ENCODE measurements around the gene PDCD1. TPM values are rescaled to one million over a fixed set of nuclear protein-coding genes. Genes with fewer than 3 reads are reported as not detected.
"Not testable (repeated sequence)": the region's sequence is repeated elsewhere in the genome, so short reads cannot be mapped to it uniquely, and the experiment has no call there.

PDCD1 gene
- total RNA-seq, result not detected in 2 replicates

DNA sequence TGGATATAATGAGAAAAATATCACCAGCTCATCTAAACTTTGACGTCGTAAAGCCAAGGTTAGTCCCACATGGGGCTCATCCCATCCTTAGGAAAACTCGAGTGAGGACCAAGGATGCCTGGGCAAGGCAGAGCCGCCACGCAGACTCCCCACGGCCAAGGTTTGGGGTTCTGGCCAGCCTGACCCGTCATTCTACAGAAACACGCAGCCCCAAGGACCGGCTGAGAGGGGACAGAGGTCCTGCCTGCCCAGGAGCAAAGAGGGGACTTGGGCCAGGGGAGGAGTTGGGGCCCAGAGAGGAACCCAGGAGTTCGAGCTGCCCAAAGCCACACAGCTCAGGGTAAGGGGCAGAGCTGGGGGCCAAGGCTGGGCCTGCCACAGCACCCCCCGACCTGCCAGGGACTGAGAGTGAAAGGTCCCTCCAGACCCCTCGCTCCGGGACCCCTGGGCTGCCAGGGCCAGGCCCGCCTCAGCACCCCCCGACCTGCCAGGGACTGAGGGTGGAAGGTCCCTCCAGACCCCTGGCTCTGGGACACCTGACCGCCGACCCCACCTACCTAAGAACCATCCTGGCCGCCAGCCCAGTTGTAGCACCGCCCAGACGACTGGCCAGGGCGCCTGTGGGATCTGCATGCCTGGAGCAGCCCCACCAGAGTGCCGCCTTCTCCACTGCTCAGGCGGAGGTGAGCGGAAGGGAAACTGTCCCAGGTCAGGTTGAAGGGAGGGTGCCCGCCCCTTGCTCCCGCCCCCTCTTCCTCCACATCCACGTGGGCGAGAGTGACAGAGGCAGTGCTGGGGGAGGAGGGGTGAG lies at the start of gene PDCD1:
PDCD1 (minus strand) TSS at position 689 of the 811 bp plus-strand sequence; CDS start at position 633, 56 bp downstream.
- no peak for DNase-seq

DNA sequence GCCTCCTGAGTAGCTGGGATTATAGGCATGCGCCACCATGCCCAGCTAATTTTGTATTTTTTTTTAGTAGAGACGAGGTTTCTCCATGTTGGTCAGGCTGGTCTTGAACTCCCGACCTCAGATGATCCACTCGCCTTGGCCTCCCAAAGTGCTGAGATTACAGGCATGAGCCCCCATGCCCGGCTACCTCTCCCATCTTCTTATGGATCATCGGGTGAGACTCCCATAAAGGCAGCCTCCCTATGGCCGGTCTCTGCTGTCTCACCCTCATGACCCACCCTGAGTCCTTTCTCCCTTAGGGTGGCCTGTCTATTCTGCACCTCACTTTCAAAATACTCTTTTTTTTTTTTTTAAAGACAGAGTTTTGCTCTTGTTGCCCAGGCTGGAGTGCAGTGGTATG lies 49.1 kb upstream of the PDCD1 start:
- not testable (repeated sequence) for DNase-seq

DNA sequence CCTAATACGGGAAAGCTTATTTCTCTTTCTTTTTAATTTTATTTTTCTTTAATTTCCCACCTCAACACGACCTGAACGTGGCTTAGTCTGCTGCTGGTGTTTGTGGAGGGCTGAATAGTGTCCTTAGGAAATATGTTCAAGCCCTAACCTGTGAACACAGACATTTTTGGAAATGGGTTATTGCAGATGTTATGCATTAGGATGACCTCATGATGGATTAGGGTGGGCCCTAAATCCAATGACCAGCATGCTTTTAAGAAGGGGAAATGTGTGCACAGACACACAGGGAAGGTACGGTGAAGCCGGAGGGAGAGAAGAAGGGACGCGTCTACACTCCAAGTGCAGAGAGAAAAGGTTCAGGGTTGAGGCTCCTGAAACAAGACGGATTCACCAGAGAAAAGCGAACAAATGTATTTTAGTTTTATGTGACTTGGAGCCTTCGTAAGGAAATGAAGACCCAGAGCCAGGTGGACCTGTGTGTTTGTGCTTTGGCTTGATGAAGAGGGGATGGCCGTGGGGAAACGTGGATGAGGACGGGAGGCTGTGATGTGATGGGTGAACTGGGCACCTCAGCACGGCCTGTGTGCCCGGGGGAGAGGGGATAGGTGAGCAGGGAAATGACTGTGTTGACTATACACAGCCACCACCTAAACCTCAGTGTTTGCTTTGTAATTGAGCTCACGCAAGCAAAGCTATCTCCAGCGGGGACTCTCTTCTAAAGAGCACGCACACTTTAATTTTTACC lies 48.3 kb upstream of the PDCD1 start:
- no peak for DNase-seq

DNA sequence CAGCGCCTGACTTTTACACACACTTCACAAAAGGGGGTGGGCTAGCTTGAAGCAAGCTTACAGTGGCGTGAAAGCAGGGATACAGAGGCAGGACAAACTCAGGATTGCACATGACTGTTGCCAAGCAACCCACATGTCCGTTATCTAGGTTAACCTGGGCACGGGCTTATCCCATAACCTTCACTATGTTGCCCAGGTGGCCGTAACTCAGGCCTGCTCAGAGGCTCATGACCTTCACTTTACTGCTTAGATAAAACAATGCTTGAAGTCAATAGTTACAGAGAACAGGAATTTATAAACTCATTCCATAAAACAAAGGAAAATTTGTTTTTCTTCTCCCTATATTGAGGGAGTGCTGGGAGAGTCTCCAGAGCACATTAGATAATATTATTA lies 47.7 kb upstream of the PDCD1 start:
- DNase-seq, result not testable (repeated sequence)

DNA sequence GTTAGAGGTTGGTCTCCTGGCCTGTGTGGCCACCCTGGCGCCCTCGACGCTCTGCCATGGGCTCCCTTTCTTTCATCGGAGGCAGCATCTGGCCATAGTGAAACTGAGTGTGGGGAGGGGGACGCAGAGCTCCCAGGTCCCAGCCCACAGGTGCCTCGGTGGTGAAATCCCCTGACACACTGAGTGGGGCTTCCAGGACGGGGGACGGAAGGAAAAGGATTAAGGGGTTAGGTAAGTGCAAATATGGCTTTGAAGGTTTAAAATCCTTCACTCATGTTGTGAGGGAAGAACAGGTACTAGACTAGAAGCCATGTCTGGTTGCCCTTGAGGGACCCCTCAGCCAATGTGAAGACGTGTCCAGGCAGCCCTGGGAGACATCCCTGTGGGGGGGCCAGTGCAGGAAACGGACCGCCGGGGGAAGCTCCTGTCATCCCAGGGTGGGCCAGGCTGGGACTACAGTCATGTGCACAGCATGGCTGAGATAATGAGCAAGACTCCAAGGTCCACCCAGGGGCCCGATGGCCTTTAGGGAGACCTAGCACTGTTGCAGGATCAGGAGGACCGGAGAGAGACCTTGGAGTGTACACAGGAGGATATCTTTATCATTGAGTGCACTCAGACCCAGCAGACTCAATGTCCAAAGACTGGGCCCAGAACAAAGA lies 47.2 kb upstream of the PDCD1 start:
- DNase-seq, result no peak

DNA sequence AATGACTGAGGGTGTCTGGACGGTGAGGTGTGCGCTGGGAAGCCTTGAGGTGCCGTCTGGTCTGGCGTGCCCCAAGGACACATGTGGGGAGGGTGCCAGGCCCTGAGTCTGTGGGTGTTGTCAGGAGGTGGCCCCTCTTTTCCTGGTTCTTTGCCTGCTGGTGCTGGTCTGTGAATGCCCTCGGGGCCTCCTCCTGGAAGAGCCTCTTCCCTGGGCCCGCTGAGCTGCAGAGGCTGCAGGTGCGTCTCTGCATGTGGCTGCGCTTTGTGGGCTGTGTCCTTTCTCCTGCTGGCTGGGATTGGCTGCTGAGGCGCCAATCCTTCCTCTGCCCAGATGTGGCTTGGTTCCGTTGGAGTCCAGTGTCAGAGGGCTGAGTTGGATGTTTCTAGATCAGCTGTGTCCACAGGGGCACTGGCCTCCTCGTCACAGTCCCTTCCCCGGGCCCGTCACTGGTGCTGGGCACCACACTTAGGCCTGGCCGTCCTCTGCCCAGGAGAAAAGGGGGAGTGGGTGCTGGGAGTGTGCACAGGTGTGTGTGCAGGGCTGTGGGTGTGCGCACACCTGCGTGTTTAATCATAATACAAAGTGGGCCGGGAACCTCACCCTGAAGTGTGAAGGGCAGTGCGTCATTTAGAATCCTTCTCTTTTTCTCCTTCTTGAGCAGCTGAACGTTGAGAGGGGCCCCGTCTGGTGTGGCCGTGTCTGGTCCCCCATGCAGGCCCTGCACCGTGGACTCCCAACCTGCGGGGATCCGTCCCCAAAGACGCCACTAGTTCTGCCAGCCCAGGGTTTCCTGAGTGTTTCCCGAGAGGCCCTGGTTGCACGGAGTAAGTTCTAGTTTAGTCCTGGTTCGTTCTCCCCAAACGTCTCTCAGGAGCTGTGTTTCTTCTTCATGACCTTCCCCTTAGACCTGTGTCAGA lies 46.4 kb upstream of the PDCD1 start:
- no peak for DNase-seq

DNA sequence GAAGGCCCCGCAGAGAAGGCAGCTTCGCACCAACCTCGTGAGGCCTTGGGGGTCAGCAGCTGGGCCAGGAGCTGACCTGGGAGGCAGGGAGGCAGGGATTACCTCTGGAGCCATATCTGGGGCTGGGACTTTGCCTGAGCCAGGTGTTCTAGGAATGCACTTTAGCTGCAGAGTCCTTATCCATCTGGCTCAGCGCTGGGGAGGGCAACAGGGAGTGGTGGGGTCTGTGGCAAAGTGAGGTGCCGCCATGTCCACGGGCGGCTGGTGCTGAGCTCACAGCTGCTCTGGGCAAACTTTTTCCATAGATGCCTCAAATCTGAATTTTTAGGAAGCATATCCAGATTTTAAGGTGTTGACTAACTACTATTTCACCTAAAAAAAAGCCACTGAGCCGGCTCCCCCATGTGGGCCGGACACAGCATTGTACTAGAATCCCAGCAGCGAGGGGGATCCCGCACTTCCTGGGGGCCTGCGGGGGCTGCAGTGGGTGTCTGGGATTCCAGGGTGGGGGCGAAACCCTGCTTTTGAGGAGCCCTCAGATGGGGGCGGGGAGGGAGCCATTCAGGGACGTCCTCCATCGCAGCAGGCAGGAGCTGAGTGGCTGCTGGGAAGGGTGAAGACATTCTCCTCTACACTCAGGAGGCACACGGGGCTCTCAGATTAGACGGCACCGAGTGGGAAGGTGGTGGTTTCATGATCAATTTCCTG lies 45.5 kb upstream of the PDCD1 start:
- no peak for DNase-seq

DNA sequence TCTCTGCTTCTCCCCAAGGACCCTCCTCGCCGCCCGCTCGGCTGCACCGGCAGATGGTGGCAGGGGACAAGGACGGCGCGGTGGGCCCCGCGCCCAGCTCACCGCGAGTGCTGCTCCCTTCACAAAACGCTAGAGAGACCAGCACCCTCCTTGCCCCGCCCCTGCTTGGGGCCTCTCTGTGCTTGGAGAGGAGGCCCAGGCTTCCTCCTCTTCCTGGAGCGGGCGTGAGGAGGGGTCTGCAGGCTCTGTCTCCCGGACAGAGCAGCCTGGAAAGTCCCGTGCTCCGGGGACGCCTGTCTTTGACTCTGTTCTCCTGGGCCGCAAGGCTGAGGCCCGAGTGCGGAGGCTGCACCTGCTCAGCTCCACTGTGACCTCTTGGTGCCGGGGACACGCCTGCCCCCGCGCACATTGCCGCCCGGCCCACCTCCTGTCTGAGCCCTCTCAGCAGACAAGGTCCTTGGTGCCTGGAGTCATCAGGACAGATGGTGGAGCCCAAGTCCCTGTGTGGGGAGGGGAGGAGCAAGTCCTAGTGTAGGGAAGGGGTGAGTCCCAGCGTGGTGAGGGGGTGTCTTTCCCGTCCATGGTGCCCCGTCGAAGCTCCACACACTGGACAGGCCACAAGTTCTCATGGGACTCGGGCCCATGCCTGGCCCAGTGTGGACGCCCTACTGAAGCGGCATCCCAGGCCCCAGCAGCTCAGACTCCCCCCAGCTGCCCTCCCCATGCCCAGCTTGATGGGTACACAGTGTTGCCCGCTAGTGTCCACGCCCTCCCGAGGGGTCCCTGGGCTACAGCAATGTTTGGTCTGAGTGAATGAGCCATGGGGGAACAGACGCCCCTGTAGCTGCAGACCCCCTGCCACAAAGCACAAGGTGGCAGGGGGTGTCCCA lies 44.7 kb upstream of the PDCD1 start:
- DNase-seq, result no peak

DNA sequence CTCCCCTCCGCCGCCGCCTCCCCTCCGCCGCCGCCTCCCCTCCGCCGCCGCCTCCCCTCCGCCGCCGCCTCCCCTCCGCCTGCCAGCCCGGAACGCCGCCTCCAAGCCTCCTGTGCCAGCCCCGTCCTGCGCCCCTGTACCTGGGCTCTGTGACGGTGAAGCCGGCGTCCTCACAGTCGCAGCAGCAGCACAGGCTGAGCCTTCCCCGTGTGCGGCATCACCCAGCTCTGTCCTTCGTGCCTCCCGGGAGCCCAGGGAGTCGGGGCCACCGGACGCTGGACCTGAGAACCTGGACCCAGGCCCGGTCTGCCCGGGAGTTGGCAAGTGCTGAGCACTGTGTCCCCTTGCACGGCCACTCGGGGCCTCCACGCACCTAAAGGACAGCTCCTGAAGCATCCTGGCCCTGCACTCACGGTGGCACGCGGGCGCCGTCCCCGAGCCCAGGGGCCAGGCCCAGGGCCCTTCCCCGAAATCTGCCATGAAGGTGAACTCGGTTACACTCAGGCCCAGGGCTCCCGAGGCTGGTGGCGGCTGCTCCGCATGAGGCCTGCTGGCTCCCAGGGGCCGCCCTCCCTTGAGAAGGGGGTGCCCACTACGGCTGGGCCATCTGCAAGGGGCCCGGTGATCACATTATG lies 43.8 kb upstream of the PDCD1 start:
- no peak for DNase-seq

DNA sequence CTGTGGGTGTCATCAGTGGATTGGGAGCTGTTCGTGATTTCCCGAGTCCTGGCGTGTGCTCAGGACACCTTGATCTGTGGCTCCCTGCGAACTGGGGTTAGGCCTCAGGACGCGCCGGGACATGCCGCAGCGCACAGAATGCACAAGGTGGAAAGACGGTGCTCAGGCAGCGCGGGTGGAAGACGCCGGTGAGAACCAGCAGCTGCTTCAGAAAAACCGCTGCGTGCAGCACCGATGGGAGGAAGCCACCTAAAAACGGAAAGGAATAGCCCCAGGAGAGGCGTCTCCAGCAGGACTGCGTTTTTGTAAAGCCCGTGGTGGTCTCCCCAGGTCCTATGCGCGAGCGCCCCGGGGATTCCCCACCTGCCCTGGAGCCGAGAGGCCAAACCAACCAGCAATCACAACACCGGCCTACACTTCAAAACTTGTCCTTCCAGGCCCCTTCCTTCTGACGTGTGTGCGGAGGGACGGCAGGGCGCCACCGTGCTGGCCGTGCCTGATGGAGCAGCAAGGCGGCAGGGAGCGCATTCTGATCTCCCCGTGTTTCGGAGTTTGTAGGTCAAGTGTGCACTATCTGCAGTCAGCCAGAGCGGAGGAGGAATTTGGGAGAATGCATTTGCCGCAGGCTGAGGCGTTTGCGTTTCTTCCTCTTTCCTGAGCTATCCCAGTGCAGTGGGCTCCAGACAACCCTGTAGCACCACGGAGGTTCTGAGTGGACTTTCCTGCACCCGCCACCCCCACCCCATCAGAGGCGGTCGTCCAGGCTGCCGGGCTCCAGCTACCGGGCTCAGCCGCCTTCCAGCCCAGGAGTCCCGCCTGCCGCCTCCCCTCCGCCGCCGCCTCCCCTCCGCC lies 43.0 kb upstream of the PDCD1 start:
- peak; percentile 36 for DNase-seq

DNA sequence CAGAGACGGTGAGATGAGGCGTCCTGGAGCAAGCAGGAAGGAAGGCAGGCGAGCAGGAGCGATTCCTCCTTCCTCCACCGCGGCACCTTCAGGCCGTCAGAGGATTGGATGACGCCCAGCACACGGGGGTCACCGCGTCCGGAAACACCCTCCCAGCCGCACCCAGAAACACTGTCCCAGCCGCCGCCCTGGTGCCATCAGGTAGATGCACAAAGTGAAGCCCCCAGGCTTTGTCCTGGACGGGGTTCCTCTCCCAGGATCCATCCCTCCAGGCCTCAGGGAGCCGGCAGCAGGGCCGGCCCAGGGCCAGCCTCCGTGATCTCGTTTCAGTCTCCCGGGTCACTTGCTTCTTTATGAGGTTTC lies 42.3 kb upstream of the PDCD1 start:
- DNase-seq, result no peak

DNA sequence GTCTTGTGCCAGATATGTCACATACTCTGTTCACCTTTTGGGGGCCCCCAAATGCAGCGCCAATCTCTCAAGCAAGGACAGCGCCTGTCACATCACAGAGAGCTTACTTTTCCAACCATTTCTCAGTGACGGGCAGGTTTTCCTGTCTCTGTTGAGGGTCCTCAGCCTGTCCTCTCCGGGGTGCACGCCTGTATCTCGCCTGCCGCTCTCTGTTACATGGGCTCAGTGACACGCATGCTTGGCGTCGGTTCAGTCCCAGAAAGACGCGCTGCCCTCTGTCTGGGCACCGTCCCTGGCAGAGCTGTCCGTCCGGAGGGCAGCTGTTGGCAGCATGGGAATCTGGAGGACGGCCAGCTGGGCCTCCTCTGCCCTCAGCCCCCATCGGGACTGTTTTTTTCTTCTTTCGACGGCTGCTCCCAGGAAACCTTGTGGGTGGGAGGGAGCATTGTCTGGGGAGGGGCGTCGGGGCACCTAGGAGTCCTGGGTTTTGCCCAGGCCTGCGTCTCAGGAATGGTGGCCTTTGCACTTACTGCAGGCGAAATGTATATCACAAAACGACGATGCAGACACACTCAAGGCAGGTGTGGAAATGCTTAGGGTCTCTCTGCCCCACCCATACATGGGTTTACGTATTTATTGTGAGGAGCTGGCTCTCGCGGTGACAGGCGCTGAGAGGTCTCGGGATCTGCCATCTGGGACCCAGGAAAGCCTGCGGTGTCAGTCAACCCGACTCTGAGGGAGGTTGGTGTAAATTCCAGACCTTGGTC lies 41.7 kb upstream of the PDCD1 start:
- DNase-seq, result no peak

DNA sequence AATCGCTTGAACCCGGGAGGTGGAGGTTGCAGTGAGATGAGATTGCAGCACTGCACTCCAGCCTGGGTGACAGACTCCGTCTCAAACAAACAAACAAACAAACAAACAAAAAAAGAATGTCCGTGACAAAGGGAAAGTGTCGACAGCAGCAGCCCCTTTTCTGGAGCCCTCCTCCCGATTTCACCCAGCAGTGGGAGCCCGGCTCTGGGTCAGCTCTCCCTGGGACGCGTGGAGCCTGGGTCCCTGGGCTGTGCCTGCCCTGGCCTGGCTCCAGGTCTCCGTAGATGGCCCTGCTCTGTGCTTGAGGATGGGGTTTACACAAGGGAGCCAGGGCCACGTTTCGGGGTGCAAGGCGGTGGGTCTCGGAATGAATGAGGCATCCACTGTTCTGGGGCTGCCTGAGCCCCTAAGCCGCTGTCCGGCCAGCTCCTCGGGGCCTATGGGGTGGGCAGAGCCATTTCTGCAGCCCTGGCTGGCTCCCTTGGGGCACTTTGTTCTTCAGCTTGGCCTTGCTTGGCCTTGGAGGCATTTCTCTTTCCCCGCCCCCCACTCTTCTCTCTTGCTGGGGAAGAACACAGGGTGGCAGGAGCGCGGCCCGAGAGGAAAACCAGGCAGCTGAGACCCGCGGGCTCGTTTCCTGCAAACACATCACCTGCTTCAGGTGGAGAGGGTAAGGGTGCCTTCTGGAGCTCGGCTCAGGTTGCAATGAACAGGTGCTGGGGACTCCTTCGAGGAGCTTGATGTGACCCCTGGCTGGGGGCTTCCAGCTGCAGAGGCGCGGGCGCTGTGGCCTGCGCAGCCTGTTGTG lies 40.0 kb upstream of the PDCD1 start:
- DNase-seq, result no peak

DNA sequence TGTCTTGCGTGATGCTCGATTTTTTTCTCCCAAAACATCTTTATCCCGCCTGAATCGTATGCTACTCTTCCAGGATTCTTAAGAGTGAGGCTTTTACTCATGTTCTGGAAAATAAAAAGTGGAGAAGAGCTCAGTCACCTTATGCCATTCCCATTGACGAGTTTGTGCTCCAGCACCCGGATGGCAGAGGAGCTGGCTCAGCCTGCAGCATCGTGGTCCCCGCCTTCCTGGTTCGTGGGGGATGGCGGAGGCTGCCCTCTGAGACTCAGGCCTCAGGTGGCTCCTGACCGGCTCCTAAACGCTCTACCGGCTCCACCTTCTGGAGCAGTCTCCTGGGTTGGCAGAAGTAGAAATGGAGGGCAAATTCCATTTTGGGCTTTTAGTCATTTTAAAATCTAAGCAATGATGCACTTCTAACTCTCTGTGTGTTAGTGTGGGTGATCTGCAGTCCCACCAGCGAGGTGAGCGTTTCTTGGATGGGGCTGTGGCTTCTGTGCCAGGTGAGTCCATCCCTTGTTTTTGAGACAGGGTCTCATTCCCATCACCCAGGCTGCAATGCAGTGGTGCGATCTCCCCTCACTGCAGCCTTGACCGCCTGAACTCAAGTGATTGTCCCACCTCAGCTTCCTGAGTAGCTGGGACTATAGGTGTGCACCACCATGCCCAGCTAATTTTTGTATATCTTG lies 38.7 kb upstream of the PDCD1 start:
- DNase-seq, result no peak

DNA sequence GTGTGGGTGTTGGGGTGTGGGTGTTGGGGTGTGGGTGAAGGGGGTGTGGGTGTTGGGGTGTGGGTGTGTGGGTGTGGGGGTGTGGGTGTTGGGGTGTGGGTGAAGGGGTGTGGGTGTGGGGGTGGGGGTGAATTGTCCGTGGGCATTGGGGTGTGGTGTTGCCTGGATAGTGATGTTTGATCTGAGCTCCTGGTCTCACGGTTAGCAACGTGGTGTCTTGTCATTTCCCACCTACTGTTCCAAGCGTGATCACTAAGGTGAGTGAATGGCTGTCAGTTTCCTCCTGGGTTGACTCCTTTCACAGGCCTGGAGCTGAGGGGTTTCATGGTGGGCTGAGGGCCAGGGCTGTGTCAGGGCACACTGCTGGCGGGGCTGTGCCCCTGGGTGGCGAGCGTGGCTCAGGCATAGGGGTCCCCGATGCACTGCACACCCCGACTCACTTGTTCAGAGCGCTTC lies 38.1 kb upstream of the PDCD1 start:
- DNase-seq, result no peak

DNA sequence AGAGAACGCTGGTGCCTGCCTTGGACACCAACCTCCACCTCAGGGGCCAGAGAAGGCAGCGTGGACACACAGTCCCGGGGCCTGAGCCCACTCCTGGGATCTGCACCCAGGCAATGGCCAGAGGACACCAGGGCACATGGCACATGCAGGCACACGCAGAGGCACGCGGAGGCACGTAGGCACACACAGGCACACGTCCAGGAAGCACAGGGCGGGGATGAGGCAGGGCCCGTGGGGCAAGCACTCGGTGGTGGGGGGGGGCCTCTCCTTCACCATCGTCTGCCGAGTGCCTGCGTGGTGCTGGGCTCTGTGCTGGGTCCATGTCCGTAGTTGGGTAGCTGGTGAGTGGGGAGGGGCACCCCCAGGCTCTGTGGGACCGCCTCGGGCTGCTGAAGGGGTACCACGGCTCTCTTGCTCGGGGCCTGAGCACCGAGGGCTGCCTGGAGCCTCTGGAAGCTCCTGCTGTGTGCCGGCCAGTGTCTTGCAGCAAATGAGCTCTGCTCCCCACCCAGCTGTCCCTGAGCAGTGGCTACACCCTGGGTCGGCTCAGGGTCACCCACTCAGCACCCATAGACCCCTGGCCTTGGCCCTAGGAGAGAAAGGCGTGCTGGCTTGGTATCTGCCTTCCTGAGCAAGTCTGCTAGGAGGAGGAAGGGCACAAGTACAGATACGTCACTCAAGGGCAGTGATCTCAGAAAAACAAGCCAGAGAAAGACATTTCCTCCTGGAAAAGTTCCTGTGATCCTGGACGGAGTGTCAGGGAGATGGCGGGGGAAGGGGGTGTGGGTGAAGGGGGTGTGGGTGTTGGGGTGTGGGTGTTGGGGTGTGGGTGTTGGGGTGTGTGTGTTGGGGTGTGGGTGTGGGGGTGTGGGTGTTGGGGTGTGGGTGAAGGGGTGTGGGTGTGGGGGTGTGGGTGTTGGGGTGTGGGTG lies 37.3 kb upstream of the PDCD1 start:
- DNase-seq, result peak; percentile 82

Measured in dermis blood vessel endothelial cell (primary cell).